ENCODE data around the gene CRTAC1. TPM values are rescaled to one million over a fixed set of nuclear protein-coding genes. Genes with fewer than 3 reads are reported as not detected.

The CRTAC1 gene
- total and polyA plus RNA-seq, 8 donors = 2.5 to 44.0 (median 4.4) TPM

- intact Hi-C loops (cut with DNase I) = no loop called here
- no peak for TF ChIP-seq CTCF (IDR thresholded peaks at IDR 0.05)
Measured at GRCh38 chr10:97905276-97905675, 125.1 kb downstream of the CRTAC1 start.

GRCh38 chr10:97904576-97904975, 125.8 kb downstream of the CRTAC1 start:
- Histone ChIP-seq H3K4me3 (no peak overlapping the region), H3K27me3 (peaks cover 0 to 24% of the 10 kb centered on the region in 2 donors), H3K9me3 (no peaks in the 10 kb centered on the region), H3K4me1 (no peaks in the 10 kb centered on the region), H3K27ac (no peak overlapping the region), H3K36me3 (no peaks in the 10 kb centered on the region)
- TF ChIP-seq CTCF (IDR thresholded peaks at IDR 0.05) = no peak
- intact Hi-C loops (cut with DNase I) = no loop called here
- DNase-seq = peak in 1 of 4 donors; percentile 20
- no peak for ATAC-seq

More at GRCh38 chr10:97905276-97905675, 125.1 kb downstream of the CRTAC1 start:
- no peaks in the 10 kb centered on the region for H3K9me3 ChIP-seq
- H3K4me1 ChIP-seq = no peaks in the 10 kb centered on the region
- DNase-seq (no peak), ATAC-seq (no peak)
- H3K27me3 ChIP-seq = peaks cover 0 to 26% of the 10 kb centered on the region in 2 donors
- no peaks in the 10 kb centered on the region for H3K36me3 ChIP-seq
- H3K27ac ChIP-seq = no peak overlapping the region
- no peak overlapping the region for H3K4me3 ChIP-seq

GRCh38 chr10:97904018-97904381, 126.4 kb downstream of the CRTAC1 start:
- no peak for TF ChIP-seq CTCF (IDR thresholded peaks at IDR 0.05)

GRCh38 chr10:97903128-97904017, 127.0 kb downstream of the CRTAC1 start:
- Histone ChIP-seq H3K4me3 (no peak overlapping the region), H3K27ac (no peak overlapping the region), H3K4me1 (no peaks in the 10 kb centered on the region), H3K9me3 (no peaks in the 10 kb centered on the region), H3K36me3 (no peaks in the 10 kb centered on the region), H3K27me3 (peaks cover 0 to 24% of the 10 kb centered on the region in 2 donors)
- TF ChIP-seq CTCF (IDR thresholded peaks at IDR 0.05) = no peak
- intact Hi-C loops (cut with DNase I) = no loop called here
- ATAC-seq = no peak
- DNase-seq = no peak

More at GRCh38 chr10:97904018-97904381, 126.4 kb downstream of the CRTAC1 start:
- H3K36me3 ChIP-seq = no peaks in the 10 kb centered on the region
- no peaks in the 10 kb centered on the region for H3K4me1 ChIP-seq
- peaks cover 0 to 24% of the 10 kb centered on the region in 2 donors for H3K27me3 ChIP-seq
- intact Hi-C loops (cut with DNase I) = no loop called here
- H3K27ac ChIP-seq = no peak overlapping the region
- peak in 1 of 4 donors; percentile 53 for DNase-seq
- H3K9me3 ChIP-seq = no peaks in the 10 kb centered on the region
- no peak overlapping the region for H3K4me3 ChIP-seq
- ATAC-seq = peak; percentile 72

- intact Hi-C loops (cut with DNase I) = no loop called here
- Histone ChIP-seq H3K27ac (no peak overlapping the region), H3K36me3 (no peaks in the 10 kb centered on the region), H3K4me3 (no peak overlapping the region), H3K27me3 (peaks cover 0 to 25% of the 10 kb centered on the region in 2 donors), H3K9me3 (no peaks in the 10 kb centered on the region), H3K4me1 (no peaks in the 10 kb centered on the region)
- ATAC-seq (no peak), DNase-seq (no peak)
- TF ChIP-seq CTCF (IDR thresholded peaks at IDR 0.05) = no peak
Measured at GRCh38 chr10:97901381-97901780, 129.0 kb downstream of the CRTAC1 start.

Measured in left lung (tissue), 10 donors.